Esophagus muscularis mucosa (tissue), 4 donors: Measurements from ENCODE around the gene HS3ST6.

ENCODE experiments used
- CTCF ChIP-seq, 3 experiments: fragments of 200-600 bp in 2 of 3; fragments of 450-650 bp in 1 of 3; sonication (generic) in 2 of 3; IDR thresholded peaks; one replicate each; pipeline ENCODE4 v1.5.1; 2017 to 2019; ENCODE audit warnings: antibody characterized with exemption in 3 of 3, mild to moderate bottlenecking in 2 of 3, moderate library complexity in 1 of 3
- EP300 ChIP-seq: sonication (generic); formaldehyde crosslinking; IDR thresholded peaks from one replicate; pipeline ENCODE4 v1.6.1; 2017; ENCODE audit warnings: antibody characterized with exemption
- POLR2A ChIP-seq: fragments of 450-650 bp; IDR thresholded peaks from one replicate; pipeline ENCODE4 v1.6.1; 2017; ENCODE audit warnings: antibody characterized with exemption, moderate library complexity, mild to moderate bottlenecking, low read depth

GRCh38 chr16:1950047-1950446 lies 31.8 kb upstream of the HS3ST6 start:
- TF ChIP-seq CTCF (IDR thresholded peaks at IDR 0.05) (no peak), POLR2A (no peak), EP300 (no peak)
